Ureter (tissue), 1 donor: Measurements from ENCODE around the gene ARL17B. TPM values are rescaled to one million over a fixed set of nuclear protein-coding genes. Genes with fewer than 3 reads are reported as not detected.
"Not testable (repeated sequence)": the region's sequence is repeated elsewhere in the genome, so short reads cannot be mapped to it uniquely, and the experiment has no call there.

Source experiments
- DNase-seq: peaks from one replicate; pipeline ENCODE4 v3.0.0-alpha.2; 2020; ENCODE audit warnings: low spot score
- total RNA-seq: library from RNA; stranded (reverse); gene quantifications from one replicate; pipeline ENCODE4 v1.2.4, GENCODE V29; 2023
- donor health status: DM: yes; HTN: yes; CAD: no.

The ARL17B gene
- total RNA-seq, 1 donor from 2014 or later, result 32.4 TPM

DNA sequence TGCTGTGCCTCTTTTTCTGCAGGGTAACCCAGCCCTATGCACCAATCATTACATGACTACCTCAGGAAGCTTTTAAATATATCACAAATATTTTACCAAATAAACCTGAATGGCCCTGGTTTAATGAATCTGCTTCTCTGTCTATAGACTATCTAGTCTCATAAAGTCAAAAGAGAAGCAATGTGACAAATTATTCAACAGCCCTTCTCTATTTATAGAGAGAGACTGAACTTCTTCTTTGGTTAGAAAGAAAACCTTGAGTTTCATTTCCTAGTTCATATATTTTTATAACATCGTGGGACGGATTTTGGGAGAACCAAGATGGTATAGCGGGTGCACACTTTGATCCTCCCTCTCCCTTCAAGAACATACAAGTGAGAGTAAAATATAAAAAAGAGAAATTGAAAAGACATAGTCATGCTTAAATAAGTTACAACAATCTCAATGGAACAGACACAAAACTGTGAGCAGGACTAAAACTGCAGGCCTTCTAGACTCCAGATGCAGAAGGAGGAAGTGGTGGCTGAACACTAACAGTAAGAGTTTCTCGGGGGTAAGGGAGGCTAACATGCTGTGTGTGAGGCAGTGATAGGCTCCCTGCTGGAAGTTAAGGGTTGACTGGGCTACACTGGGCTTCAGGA lies 70.5 kb downstream of the ARL17B start:
- not testable (repeated sequence) for DNase-seq

DNA sequence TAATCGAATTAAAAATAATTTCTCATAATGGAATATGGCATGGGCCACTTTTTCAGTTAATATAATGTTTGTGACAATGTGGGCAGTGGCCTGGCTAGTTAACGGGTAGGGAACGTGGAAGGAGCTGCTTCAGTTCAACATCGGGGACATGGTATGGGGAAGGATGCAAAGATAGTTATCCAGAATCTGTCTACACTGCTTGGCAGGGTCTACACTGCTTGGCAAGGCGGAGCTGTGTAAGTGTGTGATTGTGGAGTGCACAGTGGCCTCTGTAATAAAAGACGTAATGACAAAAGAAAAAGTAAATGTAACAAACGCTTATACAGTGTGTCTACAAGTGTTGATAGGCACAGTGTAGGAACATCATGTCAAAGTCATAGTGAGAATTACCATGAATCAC lies 74.0 kb downstream of the ARL17B start:
- DNase-seq, result peak; percentile 38

DNA sequence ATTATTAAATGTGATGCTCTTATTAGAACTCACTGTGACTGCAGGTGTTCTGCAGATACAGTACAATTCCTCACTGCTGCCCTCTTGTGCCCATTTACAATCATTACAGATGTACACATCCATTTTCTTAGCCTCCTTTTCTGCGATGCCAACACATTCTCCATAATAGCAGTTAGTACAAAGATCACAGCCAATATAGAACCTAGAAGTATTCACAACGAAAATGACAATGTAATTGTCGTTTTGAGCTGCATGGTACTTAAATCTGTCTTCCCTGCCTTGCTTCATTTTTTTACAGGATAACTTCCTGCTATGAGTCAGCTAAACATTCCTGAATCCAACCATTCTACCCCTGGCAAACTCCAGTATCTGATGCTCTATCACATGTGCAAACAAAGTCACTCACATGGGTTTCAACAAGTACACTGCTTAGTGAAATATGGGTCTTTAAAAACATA lies 74.8 kb downstream of the ARL17B start:
- DNase-seq, result peak; percentile 78

DNA sequence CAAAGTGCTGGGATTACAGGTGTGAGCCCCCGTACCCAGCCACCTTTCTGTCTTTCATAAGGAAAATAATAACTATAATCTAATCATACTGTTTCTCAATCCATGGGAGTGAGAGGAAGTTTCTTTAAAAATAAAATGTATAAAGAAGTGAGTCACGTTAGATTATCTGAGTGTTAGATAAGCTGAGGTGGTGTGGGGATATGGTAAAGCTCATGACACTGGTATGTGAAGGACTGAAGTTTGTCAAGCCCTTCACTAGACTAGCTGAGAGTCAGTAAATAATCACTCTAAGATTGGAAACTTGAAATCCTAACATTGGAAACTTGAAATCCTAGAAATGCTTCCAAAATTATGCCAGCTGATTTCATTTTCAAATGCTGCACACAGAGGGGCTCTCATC lies 76.1 kb downstream of the ARL17B start:
- not testable (repeated sequence) for DNase-seq

DNA sequence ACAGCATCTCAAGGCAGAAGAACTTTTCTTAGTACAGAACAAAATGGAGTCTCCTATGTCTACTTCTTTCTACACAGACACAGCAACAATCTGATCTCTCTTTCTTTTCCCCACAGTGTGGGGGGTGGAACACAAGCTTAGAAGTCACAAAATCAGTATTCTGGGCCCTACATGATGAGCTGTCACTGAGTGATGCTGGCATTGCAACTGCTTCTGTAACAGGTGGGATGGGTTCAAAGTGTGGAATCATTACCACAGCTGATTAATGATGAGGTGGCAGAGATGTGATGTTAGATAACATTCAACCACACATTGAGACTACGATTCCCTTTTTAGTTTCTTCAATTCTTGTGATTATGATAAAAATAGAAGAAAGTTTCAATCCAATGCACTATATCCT lies 77.1 kb downstream of the ARL17B start:
- not testable (repeated sequence) for DNase-seq

DNA sequence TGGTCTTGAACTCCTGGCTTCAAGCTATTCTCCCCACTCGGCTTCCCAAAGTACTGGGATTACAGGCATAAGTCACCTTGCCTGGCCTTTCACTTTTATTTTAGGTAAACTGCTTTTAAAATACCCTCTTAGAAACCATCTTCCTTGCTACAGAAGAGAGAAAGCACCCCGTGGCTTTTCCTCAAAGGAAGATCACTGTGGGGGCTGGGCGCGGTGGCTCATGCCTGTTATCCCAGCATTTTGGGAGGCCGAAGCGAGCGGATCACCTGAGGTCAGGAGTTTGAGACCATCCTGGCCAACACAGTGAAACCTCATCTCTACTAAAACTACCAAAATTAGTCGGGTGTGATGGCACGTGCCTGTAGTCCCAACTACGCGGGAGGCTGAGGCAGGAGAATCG lies 78.9 kb downstream of the ARL17B start:
- not testable (repeated sequence) for DNase-seq

DNA sequence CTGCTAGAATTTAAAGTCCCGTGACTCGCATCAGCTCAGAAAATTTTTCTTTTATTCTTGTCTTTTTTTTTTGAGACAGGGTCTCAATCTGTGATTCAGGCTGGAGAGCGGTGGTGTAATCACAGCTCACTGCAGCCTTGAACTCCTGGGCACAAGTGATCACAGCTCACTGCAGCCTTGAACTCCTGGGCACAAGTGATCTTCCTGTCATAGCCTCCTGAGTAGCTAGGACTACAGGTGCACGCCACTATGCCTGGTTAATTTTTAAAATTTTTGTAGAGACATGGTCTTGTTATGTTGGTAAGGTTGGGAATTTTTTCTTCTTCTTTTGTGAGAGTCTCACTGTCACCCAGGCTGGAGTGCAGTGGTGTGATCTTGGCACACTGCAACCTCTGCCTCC lies 80.2 kb downstream of the ARL17B start:
- not testable (repeated sequence) for DNase-seq

DNA sequence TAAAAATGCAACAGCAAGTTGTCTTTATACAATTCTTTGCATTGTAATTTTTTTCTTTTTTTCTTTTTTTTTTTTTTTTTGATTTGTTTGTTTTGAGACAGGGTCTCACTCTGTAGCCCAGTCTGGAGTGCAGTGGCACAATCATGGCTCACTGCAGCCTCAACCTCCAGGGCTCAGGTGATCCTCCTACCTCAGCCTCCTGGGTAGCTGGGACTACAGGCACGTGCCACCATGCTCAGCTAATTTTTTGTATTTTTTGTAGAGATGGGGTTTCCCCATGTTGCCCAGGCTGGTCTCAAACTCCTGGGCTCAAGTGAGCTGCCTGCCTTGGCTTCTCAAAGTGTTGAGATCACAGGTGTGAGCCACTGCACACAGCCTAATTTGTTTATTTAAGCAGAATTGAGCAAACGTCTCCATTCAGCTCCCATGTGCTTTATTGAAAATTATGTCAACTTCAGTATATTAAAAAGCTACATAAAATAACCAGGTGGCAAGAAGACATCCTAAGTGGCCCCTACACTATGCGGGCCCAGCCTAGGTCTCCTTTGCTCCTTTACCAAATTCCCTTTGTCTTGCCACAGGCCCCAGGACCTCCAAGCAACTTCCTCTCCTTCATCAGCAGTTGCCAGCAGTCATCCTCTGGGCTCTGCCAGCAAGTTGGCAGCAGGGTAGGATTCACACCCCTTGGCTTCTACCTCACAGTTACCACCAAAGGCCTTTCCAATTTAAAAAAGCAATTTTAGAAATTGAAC lies 84.7 kb downstream of the ARL17B start:
- DNase-seq, result not testable (repeated sequence)

DNA sequence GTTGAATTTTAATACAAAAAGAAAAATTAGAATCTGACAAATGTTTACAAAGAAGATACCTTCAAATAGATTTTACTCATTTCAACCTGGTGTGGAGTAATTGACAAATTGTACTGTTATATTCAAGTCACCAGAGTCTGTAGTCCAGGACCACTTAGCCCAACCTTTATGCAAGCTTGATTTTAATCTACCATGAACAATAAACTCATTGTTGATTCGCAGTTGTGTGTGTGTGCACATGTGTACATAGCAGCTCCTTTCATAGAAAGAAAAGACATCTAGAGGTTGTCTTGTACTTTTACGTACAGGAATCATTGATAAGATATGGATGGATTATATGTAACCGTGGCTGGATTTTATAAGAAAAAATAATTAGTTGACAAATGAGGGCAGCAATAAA lies 87.3 kb downstream of the ARL17B start:
- no peak for DNase-seq

DNA sequence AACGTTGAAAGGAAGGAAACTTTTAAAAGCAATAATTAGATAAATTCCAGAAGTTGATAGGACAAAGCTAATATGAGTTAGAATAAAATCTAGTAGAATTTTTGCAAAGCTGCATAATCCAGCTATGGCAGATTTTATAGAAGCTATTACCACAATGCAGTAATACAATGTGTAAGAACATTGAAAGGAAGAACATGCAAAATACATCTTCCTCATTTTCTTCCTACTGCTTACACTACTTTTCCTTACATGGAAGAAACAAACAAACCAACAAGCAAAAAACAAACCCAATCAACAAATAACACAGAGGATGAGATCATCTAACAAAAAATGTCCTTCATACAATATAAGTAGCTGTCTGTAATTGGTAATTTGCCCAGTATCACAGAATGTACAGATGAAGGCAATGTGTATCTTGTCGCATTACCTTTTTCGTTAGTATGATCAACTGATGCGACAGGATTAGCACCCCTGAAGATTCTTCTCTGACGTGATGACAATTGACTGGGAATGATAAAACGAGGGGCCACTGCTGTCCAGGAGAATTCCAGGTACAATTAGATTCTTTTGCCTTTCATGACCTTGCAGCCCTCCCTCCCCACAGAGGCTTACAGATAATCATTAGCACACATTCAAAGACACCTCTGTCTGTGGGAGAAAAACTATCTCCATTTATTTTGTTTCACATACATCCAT lies 87.9 kb downstream of the ARL17B start:
- no peak for DNase-seq

DNA sequence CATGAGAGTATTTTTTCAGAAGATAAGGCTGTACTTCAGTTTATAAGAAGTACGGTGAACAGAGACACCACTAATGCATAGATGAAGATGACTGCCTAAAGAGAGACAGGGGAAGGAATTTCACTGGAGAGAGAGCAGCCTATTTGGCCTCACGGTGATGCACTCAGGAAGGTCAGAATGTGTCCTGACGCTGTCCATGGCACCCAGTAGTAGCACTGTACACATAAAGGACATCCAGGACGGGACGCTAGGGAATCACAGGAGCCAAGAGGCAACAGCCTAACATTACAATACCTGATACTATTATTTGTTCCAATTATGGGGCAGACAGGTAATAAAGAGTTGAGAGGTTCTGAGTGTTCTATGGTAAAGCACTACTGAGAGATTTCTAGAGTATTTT lies 91.5 kb downstream of the ARL17B start:
- DNase-seq, result no peak

DNA sequence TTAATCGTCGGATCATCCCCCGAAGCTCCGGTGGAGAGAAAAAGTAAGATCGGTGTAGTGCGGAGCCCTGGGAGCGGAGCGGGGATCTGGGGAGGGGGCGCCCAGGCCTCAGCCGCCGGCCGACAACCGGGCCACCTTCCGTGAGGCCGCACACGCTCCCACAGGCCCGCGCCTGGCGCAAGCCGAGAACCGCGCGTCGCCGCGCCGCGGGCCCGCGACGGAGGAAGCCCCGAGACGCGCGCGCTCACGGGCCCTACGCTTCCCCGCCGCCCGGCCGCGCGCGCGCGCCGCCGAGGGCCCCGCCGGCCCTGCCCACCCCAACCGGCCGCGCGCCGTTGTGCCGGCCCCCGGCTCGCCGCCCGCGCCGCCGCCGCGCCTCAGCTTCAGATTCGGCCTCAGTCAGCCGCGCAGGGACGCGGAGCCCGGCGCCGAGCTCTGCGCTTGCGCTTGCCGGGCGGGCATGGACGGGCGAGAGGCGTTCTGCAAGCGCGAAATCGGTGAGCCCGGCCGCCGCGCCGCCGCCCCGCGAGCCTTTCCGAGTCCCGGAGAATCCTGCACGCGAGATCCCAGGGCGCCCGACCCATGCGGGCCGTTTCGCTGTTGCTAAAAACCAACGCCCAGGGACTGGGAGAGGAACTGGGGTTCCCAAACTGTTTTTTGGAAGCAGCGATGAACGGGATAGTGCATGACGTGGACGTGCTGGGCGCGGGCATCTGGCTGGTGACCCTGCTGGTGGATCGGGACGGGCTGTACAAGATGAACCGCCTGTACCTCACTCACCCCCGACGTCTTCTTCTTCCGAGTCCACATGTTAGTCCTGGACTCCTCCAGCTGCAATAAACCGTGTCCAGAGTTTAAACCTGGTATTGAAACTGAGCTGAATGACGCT lies 94.7 kb downstream of the ARL17B start:
- DNase-seq, result peak; percentile 87

DNA sequence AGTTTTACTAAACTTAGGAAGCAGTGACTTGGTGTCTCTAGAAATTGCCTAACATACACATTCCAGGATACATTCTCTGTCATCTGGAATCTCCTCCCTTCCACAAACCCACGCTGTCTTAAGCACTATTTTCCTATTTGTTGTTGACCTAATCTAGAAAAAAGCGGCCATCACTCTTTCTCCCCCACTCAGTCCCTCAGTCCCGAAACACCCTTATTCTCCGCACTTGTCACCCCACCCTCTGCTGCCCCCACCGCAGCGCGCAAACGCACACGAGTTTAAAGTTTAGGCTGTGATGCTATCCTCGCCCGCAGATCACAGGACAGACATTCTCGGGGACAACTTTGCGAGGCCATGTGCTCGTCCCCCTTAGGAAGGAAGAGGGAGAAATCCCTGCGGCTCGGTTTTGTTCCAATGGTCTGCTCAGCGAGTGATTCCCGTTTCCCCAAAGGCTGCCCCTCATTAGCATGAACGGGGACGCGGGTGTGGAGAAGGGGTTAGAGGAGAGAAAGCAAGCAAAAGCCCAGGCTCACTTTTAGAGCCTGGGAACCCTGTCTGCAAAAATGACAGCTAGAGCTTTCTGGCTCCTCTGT lies 95.4 kb downstream of the ARL17B start:
- peak; percentile 56 for DNase-seq

DNA sequence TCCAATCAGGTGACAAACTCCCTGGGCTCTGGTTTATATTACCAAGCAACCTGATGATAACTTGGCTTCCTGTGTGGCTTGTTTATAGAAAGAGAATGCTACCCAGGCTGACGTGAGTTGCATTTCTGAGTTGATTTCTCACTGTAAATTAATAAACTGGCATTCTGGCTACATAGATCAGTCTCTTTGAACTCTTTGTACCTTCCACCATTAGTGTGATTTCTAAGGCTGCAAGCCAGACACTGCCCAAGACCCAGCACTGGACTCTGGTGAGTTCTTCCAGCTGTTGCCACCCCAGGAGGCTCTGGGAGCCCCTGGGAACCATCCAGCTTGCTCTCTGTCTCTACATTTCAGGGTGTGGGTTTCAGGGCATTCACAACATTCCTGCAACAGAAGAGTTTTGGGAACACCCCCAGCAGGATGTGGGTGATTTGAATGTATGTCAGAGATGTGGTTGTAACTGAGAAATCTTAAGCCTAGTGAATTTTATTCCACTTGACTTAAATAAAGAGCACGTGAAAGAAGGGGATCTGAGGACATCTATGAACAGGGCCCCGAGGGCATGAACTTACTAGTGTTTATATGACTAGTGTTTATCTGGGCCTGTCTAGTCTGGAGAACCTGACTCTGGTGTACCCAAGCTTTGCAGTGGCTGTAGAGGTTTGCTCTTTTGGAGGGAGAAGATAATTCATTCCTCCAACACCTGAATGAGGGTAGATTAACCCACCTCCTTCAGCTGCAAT lies 96.9 kb downstream of the ARL17B start:
- DNase-seq, result no peak

DNA sequence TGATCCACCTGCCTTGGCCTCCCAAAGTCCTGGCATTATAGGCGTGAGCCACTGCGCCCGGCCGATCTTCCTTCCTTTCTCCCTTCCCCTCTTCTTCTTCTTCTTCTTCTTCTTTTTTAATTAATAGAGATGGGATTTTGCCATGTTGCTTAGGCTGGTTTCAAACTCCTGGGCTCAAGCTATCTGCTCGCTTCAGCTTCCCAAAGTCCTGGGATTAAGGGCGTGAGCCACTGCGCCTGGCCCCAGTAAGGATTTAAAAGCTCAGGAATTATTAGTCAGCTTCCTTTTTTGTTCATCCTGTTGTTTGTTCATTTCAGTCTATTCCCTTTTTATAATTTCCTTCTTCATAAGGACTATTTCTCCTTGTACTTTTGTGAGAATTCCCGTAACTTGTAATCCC lies 99.3 kb downstream of the ARL17B start:
- DNase-seq, result no peak

DNA sequence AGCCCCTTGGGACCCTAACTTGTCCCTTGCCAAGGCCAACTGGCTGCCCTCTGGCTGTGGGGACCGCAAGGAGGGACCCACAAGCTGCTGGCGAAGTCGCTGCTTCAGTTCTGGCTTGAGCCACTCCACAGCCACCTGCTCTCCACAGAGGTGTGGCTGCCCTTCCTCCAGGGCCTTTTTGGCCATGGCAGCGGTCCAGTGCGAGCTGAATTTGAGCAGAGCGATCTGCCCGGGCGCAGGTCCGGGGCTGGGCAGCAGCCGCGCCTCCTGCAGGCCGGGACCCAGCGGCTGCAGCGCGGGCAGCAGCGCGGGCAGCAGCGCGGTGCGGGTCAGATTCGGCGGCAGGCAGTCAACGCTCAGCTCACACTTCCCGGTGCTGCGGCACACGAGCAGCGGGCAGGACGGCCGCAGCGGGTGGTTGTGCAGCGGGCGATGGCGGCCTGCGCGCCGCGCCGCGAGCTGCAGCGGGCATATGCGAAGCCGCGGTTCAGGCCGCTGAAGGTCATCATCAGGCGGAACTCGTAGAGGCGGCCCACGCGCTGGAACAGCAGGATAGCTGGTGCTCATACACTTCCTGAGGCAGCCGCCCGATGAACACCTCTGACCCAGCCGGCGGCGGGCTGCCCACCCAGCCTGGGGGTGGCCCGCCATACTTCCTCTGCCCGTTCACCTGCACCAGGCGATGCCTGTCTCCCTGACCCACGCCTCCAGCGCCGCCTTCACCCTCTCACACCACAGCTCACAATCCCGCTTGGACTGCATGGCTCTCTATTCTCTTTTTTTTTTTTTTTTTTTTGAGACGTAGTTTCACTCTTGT lies 101.5 kb downstream of the ARL17B start:
- DNase-seq, result not testable (repeated sequence)

DNA sequence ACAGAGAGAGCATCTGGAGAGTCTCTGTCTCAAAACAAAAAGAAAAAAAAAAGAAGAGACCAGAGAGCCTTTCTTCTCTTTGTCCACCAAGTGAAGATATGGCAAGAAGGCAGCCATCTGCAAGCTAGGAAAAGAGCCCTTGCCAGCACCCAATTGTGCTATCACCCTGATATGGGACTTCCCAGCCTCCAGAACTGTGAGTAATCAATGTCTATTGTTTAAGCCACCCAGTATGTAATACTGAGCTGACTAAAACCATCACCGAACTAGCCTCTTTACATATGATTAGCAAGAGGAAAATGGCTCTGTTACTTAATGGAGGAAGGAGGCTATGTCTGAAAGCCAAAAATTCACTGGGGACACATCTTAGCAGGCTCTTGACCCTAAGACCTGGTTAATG lies 105.2 kb downstream of the ARL17B start:
- not testable (repeated sequence) for DNase-seq

DNA sequence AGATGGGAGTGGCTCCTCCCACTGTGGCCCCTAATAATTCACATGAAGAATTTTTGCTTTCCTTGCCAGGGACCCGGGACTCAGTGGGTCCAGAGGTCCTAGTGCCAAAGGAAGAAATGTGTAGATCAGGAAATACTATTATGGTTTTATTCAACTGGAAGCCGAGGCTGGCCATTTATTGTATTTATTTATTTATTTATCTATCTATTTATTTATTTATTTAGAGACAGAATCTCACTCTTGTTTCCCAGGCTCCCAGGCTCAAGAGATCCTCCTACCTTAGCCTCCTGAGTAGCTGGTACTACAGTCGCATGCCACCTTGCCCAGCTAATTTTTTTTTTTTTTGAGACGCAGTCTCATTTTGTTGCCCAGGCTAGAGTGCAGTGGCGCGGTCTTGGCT lies 107.4 kb downstream of the ARL17B start:
- not testable (repeated sequence) for DNase-seq

DNA sequence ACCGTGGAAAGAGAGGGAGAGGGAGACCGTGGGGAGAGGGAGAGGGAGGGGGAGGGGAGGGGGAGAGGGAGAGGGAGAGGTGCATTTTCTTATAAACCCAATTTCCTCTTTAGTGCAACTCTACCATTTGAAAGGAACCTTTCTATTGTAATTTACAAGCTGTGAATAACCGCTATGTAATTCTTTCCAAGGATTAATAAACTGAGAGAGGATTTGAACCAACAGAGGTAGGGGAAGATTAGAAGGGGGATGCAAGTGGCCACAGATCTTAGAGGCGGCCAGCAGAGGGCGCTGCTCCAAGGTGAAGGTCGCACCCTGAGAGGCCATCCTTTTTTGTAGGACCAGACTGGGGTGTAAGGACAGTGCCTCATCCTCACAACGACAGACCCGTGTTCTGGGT lies 107.8 kb downstream of the ARL17B start:
- not testable (repeated sequence) for DNase-seq

DNA sequence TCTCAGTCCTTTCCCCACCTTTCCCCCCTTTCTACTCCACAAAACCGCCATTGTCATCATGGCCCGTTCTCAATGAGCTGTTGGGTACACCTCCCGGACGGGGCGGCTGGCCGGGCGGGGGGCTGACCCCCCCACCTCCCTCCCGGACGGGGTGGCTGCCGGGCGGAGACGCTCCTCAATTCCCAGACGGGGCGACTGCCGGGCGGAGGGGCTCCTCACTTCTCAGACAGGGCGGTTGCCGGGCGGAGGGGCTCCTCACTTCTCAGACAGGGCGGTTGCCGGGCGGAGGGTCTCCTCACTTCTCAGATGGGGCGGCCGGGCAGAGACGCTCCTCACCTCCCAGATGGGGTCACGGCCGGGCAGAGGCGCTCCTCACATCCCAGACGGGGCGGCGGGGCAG lies 108.8 kb downstream of the ARL17B start:
- DNase-seq, result not testable (repeated sequence)
